ENCODE measurements around the gene MUC12. TPM values are rescaled to one million over a fixed set of nuclear protein-coding genes. Genes with fewer than 3 reads are reported as not detected.

MUC12 gene
- total and polyA plus RNA-seq, 9 of the 15 experiments (the other 6 are each of a cell fraction or from before 2014, with no cell fraction given), result 0.23 to 1.2 (median 0.79) TPM; not detected in 1

DNA sequence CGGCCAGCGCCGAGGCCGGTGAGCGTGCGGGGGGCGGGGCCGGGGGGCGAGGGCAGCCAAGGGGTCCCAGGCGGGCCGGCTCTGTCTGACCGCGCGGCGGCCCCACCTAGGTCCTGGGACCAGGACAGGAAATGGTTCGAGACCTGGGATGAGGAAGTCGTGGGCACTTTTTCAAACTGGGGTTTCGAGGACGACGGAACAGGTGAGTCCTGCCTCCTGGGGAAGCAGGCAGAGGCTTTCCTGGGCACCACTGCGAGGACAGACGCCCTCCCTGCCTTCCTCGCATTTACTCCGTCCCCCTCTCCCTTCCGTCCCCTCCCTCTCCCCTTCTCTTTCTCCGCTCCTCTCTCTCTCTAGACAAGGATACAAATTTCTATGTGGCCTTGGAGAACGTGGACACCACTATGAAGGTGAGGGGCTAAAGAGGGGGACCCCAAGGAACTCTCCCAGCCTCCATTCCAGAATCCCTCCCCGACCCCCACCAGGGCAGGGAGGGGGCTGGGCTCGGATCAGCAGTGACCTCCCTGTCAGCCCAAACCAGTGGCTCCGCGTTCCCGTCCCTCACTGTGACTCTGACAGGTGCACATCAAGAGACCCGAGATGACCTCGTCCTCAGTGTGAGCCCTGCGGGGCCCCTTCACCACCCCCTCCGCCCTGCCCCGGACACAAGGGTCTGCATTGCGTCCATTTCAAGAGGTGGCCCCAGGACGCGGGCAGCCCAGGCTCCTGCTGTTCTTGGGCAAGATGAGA is 2.6 kb upstream of the MUC12 start (continued):
- TF ChIP-seq, protein P1, sequence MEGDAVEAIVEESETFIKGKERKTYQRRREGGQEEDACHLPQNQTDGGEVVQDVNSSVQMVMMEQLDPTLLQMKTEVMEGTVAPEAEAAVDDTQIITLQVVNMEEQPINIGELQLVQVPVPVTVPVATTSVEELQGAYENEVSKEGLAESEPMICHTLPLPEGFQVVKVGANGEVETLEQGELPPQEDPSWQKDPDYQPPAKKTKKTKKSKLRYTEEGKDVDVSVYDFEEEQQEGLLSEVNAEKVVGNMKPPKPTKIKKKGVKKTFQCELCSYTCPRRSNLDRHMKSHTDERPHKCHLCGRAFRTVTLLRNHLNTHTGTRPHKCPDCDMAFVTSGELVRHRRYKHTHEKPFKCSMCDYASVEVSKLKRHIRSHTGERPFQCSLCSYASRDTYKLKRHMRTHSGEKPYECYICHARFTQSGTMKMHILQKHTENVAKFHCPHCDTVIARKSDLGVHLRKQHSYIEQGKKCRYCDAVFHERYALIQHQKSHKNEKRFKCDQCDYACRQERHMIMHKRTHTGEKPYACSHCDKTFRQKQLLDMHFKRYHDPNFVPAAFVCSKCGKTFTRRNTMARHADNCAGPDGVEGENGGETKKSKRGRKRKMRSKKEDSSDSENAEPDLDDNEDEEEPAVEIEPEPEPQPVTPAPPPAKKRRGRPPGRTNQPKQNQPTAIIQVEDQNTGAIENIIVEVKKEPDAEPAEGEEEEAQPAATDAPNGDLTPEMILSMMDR (IDR thresholded peaks at IDR 0.05 in 2 of 3, conservative IDR thresholded peaks at IDR 0.05 in 1 of 3; ENCODE audit: insufficient read depth in 2 of 3, low read depth in 1 of 3, low read length in 3 of 3), result peak in 1 of 3 experiments; percentile 1; a peak in 1 of 6 replicates
- no peak for TF ChIP-seq MYNN (IDR thresholded peaks at IDR 0.05)
- TF ChIP-seq MYNN (CRISPR knock-in tag; IDR thresholded peaks at IDR 0.05), result 0 out of 2 replicates have a peak, but pooled peaks have one; percentile 26
- no peak for TF ChIP-seq BHLHE40 (IDR thresholded peaks at IDR 0.05; ENCODE audit: low read length)
- TF ChIP-seq, protein P2, sequence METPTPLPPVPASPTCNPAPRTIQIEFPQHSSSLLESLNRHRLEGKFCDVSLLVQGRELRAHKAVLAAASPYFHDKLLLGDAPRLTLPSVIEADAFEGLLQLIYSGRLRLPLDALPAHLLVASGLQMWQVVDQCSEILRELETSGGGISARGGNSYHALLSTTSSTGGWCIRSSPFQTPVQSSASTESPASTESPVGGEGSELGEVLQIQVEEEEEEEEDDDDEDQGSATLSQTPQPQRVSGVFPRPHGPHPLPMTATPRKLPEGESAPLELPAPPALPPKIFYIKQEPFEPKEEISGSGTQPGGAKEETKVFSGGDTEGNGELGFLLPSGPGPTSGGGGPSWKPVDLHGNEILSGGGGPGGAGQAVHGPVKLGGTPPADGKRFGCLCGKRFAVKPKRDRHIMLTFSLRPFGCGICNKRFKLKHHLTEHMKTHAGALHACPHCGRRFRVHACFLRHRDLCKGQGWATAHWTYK (CRISPR knock-in tag; IDR thresholded peaks at IDR 0.05), result 0 out of 2 replicates have a peak, but pooled peaks have one; percentile 7
- TF ChIP-seq HDAC8 (tag; IDR thresholded peaks at IDR 0.05), result peak; percentile 59; the same call in 1 of the 2 replicates
- TF ChIP-seq, protein P3, sequence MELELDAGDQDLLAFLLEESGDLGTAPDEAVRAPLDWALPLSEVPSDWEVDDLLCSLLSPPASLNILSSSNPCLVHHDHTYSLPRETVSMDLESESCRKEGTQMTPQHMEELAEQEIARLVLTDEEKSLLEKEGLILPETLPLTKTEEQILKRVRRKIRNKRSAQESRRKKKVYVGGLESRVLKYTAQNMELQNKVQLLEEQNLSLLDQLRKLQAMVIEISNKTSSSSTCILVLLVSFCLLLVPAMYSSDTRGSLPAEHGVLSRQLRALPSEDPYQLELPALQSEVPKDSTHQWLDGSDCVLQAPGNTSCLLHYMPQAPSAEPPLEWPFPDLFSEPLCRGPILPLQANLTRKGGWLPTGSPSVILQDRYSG (tag; conservative IDR thresholded peaks at IDR 0.05; ENCODE audit: low read depth), result no peak

Data from K562 (cell line).